Measurements from ENCODE around the gene CTBP2. TPM values are rescaled to one million over a fixed set of nuclear protein-coding genes. Genes with fewer than 3 reads are reported as not detected.

CTBP2 gene
- polyA plus RNA-seq, 5 donors: 77.4 to 86.8 (median 85.1) TPM

DNA sequence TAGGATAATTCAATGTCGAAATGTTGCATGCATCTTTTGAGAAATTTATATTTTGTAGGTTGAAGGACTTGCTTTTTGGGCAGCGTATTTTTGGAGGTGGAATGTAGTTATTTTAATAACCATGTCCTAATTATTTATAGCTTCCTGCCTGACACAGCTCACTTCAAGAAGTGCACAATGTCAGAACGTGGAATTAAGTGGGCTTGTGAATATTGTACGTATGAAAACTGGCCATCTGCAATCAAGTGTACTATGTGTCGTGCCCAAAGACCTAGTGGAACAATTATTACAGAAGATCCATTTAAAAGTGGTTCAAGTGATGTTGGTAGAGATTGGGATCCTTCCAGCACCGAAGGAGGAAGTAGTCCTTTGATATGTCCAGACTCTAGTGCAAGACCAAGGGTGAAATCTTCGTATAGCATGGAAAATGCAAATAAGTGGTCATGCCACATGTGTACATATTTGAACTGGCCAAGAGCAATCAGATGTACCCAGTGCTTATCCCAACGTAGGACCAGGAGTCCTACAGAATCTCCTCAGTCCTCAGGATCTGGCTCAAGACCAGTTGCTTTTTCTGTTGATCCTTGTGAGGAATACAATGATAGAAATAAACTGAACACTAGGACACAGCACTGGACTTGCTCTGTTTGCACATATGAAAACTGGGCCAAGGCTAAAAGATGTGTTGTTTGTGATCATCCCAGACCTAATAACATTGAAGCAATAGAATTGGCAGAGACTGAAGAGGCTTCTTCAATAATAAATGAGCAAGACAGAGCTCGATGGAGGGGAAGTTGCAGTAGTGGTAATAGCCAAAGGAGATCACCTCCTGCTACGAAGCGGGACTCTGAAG lies 217.8 kb downstream of the CTBP2 start:
- DNase-seq: no peak

DNA sequence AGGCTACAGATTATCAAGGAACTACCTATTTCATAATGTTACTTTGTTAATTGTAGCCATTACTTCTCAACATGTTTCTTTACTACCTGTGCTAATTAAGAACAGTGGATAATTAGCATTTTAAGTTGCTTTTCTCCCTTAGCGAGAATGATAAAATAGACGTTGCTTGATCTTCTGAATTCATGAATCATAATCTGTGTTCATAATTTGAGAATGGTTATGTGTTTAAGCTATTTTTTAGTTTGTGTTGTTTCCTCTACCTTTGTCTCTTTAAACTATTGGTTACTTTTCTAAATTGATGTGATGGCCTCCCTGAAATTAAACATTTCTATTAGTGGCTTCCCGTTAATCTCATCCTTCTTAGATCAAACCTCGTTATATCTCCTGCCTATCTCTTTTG lies 218.5 kb downstream of the CTBP2 start, which contains the start of gene ZRANB1:
Gene ZRANB1 (plus strand): TSS at position 301 of the 400 bp plus-strand sequence. CDS start 371 bp downstream, outside the sequence.
- DNase-seq: no peak

DNA sequence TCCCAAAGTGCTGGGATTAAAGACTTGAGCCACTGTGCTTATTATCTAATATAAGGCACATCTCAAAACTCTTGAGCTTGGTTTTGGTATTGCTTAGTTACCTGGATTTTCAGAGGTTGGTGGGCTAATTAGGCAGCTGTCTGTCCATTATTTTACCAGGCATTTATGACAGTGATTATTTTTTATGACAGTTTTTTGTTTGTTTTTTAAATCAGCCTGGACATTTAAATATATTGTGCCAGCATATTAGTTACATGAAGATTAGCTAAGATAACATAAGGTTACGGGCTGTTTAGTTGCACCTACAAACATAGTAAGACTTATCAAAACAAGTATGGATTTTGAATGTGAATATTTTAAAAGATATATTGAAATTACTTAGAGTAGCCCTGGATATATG lies 221.1 kb downstream of the CTBP2 start:
- no peak for DNase-seq

- DNase-seq: no peak
Observed at GRCh38 chr10:124936813-124937212, 223.6 kb downstream of the CTBP2 start.

GRCh38 chr10:124935946-124936345 lies 224.4 kb downstream of the CTBP2 start:
- DNase-seq: no peak

Other genes starting within 250 kb of the CTBP2 start
- 10 to 100 TPM; 23.1 to 31.2 (median 28.3) TPM for gene ZRANB1, start 218.4 kb downstream of the CTBP2 start, polyA plus RNA-seq (ENCODE audit: insufficient read depth in 1 of 5, insufficient read length in 5 of 5, low replicate concordance in 1 of 5)

Measured in right lung (tissue), 5 donors.